ENCODE measurements around the gene POU3F2.

- TF ChIP-seq ZNF416 (tag by site-specific recombination; IDR thresholded peaks at IDR 0.05): no peak
- TF ChIP-seq, protein P1, sequence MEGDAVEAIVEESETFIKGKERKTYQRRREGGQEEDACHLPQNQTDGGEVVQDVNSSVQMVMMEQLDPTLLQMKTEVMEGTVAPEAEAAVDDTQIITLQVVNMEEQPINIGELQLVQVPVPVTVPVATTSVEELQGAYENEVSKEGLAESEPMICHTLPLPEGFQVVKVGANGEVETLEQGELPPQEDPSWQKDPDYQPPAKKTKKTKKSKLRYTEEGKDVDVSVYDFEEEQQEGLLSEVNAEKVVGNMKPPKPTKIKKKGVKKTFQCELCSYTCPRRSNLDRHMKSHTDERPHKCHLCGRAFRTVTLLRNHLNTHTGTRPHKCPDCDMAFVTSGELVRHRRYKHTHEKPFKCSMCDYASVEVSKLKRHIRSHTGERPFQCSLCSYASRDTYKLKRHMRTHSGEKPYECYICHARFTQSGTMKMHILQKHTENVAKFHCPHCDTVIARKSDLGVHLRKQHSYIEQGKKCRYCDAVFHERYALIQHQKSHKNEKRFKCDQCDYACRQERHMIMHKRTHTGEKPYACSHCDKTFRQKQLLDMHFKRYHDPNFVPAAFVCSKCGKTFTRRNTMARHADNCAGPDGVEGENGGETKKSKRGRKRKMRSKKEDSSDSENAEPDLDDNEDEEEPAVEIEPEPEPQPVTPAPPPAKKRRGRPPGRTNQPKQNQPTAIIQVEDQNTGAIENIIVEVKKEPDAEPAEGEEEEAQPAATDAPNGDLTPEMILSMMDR (tag by site-specific recombination; IDR thresholded peaks at IDR 0.05): no peak
- TF ChIP-seq ZNF121 (tag by site-specific recombination; IDR thresholded peaks at IDR 0.05): no peak
- TF ChIP-seq MZF1 (tag by site-specific recombination; IDR thresholded peaks at IDR 0.05; ENCODE audit: borderline replicate concordance): no peak
- no peak for TF ChIP-seq ZSCAN18 (tag by site-specific recombination; IDR thresholded peaks at IDR 0.05)
- TF ChIP-seq ZNF501 (tag by site-specific recombination; IDR thresholded peaks at IDR 0.05): no peak
- TF ChIP-seq, protein P2, sequence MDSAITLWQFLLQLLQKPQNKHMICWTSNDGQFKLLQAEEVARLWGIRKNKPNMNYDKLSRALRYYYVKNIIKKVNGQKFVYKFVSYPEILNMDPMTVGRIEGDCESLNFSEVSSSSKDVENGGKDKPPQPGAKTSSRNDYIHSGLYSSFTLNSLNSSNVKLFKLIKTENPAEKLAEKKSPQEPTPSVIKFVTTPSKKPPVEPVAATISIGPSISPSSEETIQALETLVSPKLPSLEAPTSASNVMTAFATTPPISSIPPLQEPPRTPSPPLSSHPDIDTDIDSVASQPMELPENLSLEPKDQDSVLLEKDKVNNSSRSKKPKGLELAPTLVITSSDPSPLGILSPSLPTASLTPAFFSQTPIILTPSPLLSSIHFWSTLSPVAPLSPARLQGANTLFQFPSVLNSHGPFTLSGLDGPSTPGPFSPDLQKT (IDR thresholded peaks at IDR 0.05; ENCODE audit: borderline replicate concordance, low read depth, low read length): no peak
- TF ChIP-seq ZNF37A (tag by site-specific recombination; IDR thresholded peaks at IDR 0.05): no peak
- TF ChIP-seq ZNF423 (tag by site-specific recombination; IDR thresholded peaks at IDR 0.05): no peak
- no peak for TF ChIP-seq ZBTB7A (tag by site-specific recombination; IDR thresholded peaks at IDR 0.05; ENCODE audit: low read depth)
- TF ChIP-seq ZBTB1 (tag by site-specific recombination; IDR thresholded peaks at IDR 0.05): no peak
Measured at GRCh38 chr6:98828941-98829411, 5.4 kb upstream of the POU3F2 start.
